Trophoblast cell (in vitro differentiated cells and primary cell): Measurements from ENCODE around the gene GDF7.

Experiments
- DNase-seq, 2 donors: peaks; one replicate each; pipeline ENCODE4 v3.0.0-alpha.2; 2016
- H2AFZ ChIP-seq: 2 replicates; pipeline ENCODE4 v1.6.1; 2013; ENCODE audit warnings: low read length, moderate library complexity, mild to moderate bottlenecking; ENCODE audit not compliant: insufficient read depth, poor library complexity
- H2AK5ac ChIP-seq: 2 replicates; pipeline ENCODE4 v1.6.1; 2013; ENCODE audit warnings: mild to moderate bottlenecking, low read length
- H2BK120ac ChIP-seq: 2 replicates; pipeline ENCODE4 v1.6.1; 2013; ENCODE audit warnings: low read length, mild to moderate bottlenecking, moderate library complexity; ENCODE audit not compliant: insufficient read depth, poor library complexity
- H2BK12ac ChIP-seq: 2 replicates; pipeline ENCODE4 v1.6.1; 2013; ENCODE audit warnings: mild to moderate bottlenecking, low read length, moderate library complexity
- H2BK5ac ChIP-seq: 2 replicates; pipeline ENCODE4 v1.6.1; 2013; ENCODE audit warnings: low read length, low read depth, moderate library complexity, mild to moderate bottlenecking; ENCODE audit not compliant: poor library complexity
- H3K14ac ChIP-seq: 2 replicates; pipeline ENCODE4 v1.6.1; 2013; ENCODE audit warnings: mild to moderate bottlenecking, low read length
- H3K18ac ChIP-seq: 2 replicates; pipeline ENCODE4 v1.6.1; 2013; ENCODE audit warnings: mild to moderate bottlenecking, low read length
- H3K23ac ChIP-seq: 2 replicates; pipeline ENCODE4 v1.6.1; 2013; ENCODE audit warnings: low read length
- H3K27ac ChIP-seq: 2 replicates; pipeline ENCODE4 v1.5.1; 2013; ENCODE audit warnings: low read depth, mild to moderate bottlenecking, inconsistent platforms, low read length, moderate library complexity
- H3K27me3 ChIP-seq: 2 replicates; pipeline ENCODE4 v1.6.1; 2013; ENCODE audit warnings: inconsistent platforms, mild to moderate bottlenecking, low read length, moderate library complexity; ENCODE audit not compliant: insufficient read depth
- H3K36me3 ChIP-seq, 2 experiments: 1 replicate in 1 of 2; 2 replicates in 1 of 2; pipeline ENCODE4 v1.6.1; 2013; ENCODE audit warnings: low read length in 2 of 2, mild to moderate bottlenecking in 2 of 2, moderate library complexity in 1 of 2; ENCODE audit not compliant: insufficient read depth in 2 of 2, control insufficient read depth in 1 of 2
- H3K4ac ChIP-seq: 2 replicates; pipeline ENCODE4 v1.6.1; 2013; ENCODE audit warnings: low read depth, mild to moderate bottlenecking, low read length, moderate library complexity
- H3K4me1 ChIP-seq, 2 experiments: 1 replicate in 1 of 2; 2 replicates in 1 of 2; pipeline ENCODE4 v1.6.1; 2013; ENCODE audit warnings: low read length in 2 of 2, mild to moderate bottlenecking in 2 of 2, moderate library complexity in 1 of 2; ENCODE audit not compliant: insufficient read depth in 2 of 2, control insufficient read depth in 1 of 2
- H3K4me2 ChIP-seq: 2 replicates; pipeline ENCODE4 v1.6.1; 2013; ENCODE audit warnings: inconsistent platforms, mild to moderate bottlenecking, low read length, moderate library complexity
- H3K4me3 ChIP-seq: 2 replicates; pipeline ENCODE4 v1.5.1; 2013; ENCODE audit warnings: mild to moderate bottlenecking, low read depth, low read length, inconsistent platforms
- H3K79me1 ChIP-seq: one replicate; pipeline ENCODE4 v1.6.1; 2013; ENCODE audit warnings: low read length
- H3K79me2 ChIP-seq: 2 replicates; pipeline ENCODE4 v1.6.1; 2013; ENCODE audit warnings: low read length, mild to moderate bottlenecking; ENCODE audit not compliant: control insufficient read depth, insufficient read depth, poor library complexity
- H3K9ac ChIP-seq: 2 replicates; pipeline ENCODE4 v1.6.1; 2013; ENCODE audit warnings: mild to moderate bottlenecking, low read length
- H3K9me3 ChIP-seq: 2 replicates; pipeline ENCODE4 v1.6.1; 2013; ENCODE audit warnings: low read depth, mild to moderate bottlenecking, control low read depth, inconsistent platforms, low read length; ENCODE audit not compliant: insufficient read depth
- H4K12ac ChIP-seq: 2 replicates; pipeline ENCODE4 v1.6.1; 2013; ENCODE audit warnings: low read depth, mild to moderate bottlenecking, low read length, moderate library complexity
- H4K8ac ChIP-seq: 2 replicates; pipeline ENCODE4 v1.6.1; 2013; ENCODE audit warnings: low read depth, mild to moderate bottlenecking, low read length, moderate library complexity
- H4K91ac ChIP-seq: one replicate; pipeline ENCODE4 v1.6.1; 2013; ENCODE audit warnings: low read depth, mild to moderate bottlenecking, low read length, moderate library complexity
- WGBS: extraction: QIAGEN DNeasy Blood & Tissue Kit; methylation state at CpG from one replicate; pipeline ENCODE4 v1.1.7; 2013; ENCODE audit warnings: missing lambda C conversion rate; ENCODE audit not compliant: insufficient read length, insufficient coverage; ENCODE audit errors: extremely low coverage; 5-methylcytosine and 5-hydroxymethylcytosine counted together

The GDF7 gene

DNA sequence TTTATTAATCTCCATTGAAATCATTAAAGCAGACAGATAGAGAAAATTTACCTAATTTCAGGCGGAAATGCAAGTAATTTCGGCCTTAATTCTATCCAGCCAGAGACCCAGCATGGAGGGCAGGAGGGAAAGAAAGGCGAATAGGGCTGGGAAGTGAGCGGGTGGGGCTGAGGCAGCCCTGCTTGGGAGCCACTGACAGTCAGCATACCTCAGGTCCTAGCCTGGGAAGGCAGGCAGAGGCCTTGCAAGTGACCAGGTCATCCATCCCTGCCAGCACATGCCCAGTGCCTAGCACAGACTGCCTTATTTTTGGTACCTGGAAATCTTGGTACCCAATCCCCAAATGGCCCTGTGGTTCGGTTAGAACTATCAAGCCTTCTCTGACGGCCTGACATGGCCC is 1.5 kb downstream of the GDF7 start:
- no peak overlapping the region for H3K18ac ChIP-seq
- no peak overlapping the region for H4K91ac ChIP-seq
- H3K27ac ChIP-seq: no peak overlapping the region
- H3K9me3 ChIP-seq: peaks cover 15% of the 10 kb centered on the region
- DNase-seq: no peak
- WGBS: no CpG with 5 or more reads among the region's 6 CpGs
- H2AFZ ChIP-seq: no peak overlapping the region
- H3K4ac ChIP-seq: no peak overlapping the region
- no peaks in the 10 kb centered on the region for H3K79me1 ChIP-seq
- no peak overlapping the region for H3K4me2 ChIP-seq
- peaks cover 10 to 22% of the 10 kb centered on the region in 2 experiments for H3K4me1 ChIP-seq
- no peak overlapping the region for H2BK5ac ChIP-seq
- no peak overlapping the region for H3K4me3 ChIP-seq
- H3K27me3 ChIP-seq: peaks cover 85% of the 10 kb centered on the region
- H4K12ac ChIP-seq: no peak overlapping the region
- no peak overlapping the region for H2BK12ac ChIP-seq
- H3K36me3 ChIP-seq: no peaks in the 10 kb centered on the region
- H4K8ac ChIP-seq: no peak overlapping the region
- no peak overlapping the region for H3K14ac ChIP-seq
- no peaks in the 10 kb centered on the region for H3K79me2 ChIP-seq
- no peak overlapping the region for H2AK5ac ChIP-seq
- H3K23ac ChIP-seq: no peak overlapping the region
- no peak overlapping the region for H2BK120ac ChIP-seq
- no peak overlapping the region for H3K9ac ChIP-seq

- Histone ChIP-seq H4K12ac (no peak overlapping the region), H3K4me2 (no peak overlapping the region), H3K14ac (no peak overlapping the region), H2AFZ (no peak overlapping the region), H4K8ac (no peak overlapping the region), H3K18ac (no peak overlapping the region), H3K36me3 (no peaks in the 10 kb centered on the region), H2BK12ac (no peak overlapping the region), H3K79me1 (no peaks in the 10 kb centered on the region), H3K4ac (no peak overlapping the region), H3K79me2 (no peaks in the 10 kb centered on the region), H3K4me1 (peaks cover 10 to 22% of the 10 kb centered on the region in 2 experiments), H3K4me3 (no peak overlapping the region), H2BK120ac (no peak overlapping the region), H4K91ac (no peak overlapping the region), H3K27me3 (peaks cover 85% of the 10 kb centered on the region), H2BK5ac (no peak overlapping the region), H2AK5ac (no peak overlapping the region), H3K9me3 (peaks cover 14% of the 10 kb centered on the region), H3K9ac (no peak overlapping the region), H3K23ac (no peak overlapping the region), H3K27ac (no peak overlapping the region)
- no CpG with 5 or more reads among the region's 8 CpGs for WGBS
- DNase-seq: no peak
These were observed 2.0 kb downstream of the GDF7 start for GRCh38 chr2:20668871-20669475.

DNA sequence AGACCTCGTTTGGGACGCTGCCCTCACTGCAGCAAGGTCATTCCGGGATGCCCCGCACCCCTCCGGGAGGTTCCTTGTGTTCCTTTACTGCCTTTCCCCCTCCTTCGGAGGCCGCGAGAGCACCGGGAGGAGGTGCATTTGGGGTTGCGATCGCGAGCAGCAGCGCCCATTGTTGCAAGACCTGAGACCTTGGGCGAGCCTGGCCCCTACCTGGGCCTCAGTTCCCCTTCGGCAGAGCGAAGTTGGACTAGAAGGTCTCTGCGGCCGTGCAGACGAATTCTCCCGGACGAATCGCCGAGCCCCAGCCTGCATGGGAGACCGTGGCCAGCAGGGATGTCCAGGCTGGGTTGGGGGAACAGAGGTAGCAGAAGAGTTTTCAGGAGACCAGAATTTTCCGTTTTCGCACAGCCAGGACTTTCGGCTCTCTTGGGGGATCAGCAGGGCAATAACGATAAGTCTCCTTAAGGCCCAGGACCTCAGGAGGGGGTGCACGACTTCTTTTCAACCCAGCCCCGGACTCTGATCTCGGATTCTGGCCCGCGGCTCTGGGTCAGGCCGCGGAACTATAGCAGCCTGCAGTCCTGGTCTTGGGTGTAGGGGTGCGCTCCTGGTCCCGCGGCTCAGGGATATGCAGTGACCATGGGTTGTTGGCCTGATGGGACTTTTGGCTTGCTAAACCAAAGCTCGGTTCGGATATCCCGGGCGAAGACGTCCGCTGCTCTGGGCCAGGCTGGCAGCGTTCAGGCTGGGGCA is 2.8 kb downstream of the GDF7 start:
- H2AFZ ChIP-seq: no peak overlapping the region
- no peak overlapping the region for H2BK12ac ChIP-seq
- no peak overlapping the region for H2BK120ac ChIP-seq
- DNase-seq: no peak
- peaks cover 78% of the 10 kb centered on the region for H3K27me3 ChIP-seq
- H3K4me1 ChIP-seq: peaks cover 10 to 22% of the 10 kb centered on the region in 2 experiments
- H4K91ac ChIP-seq: no peak overlapping the region
- H2BK5ac ChIP-seq: no peak overlapping the region
- H3K18ac ChIP-seq: no peak overlapping the region
- no peak overlapping the region for H4K8ac ChIP-seq
- H3K36me3 ChIP-seq: no peaks in the 10 kb centered on the region
- no peak overlapping the region for H3K14ac ChIP-seq
- H3K4me3 ChIP-seq: no peak overlapping the region
- peak overlapping the region; percentile 42 for H3K4me2 ChIP-seq
- no peak overlapping the region for H3K9ac ChIP-seq
- H3K23ac ChIP-seq: peak overlapping the region; percentile 37
- no peaks in the 10 kb centered on the region for H3K79me2 ChIP-seq
- peaks cover 14% of the 10 kb centered on the region for H3K9me3 ChIP-seq
- no peak overlapping the region for H2AK5ac ChIP-seq
- H3K4ac ChIP-seq: no peak overlapping the region
- no peak overlapping the region for H4K12ac ChIP-seq
- H3K79me1 ChIP-seq: no peaks in the 10 kb centered on the region
- WGBS: no CpG with 5 or more reads among the region's 45 CpGs
- H3K27ac ChIP-seq: no peak overlapping the region

DNA sequence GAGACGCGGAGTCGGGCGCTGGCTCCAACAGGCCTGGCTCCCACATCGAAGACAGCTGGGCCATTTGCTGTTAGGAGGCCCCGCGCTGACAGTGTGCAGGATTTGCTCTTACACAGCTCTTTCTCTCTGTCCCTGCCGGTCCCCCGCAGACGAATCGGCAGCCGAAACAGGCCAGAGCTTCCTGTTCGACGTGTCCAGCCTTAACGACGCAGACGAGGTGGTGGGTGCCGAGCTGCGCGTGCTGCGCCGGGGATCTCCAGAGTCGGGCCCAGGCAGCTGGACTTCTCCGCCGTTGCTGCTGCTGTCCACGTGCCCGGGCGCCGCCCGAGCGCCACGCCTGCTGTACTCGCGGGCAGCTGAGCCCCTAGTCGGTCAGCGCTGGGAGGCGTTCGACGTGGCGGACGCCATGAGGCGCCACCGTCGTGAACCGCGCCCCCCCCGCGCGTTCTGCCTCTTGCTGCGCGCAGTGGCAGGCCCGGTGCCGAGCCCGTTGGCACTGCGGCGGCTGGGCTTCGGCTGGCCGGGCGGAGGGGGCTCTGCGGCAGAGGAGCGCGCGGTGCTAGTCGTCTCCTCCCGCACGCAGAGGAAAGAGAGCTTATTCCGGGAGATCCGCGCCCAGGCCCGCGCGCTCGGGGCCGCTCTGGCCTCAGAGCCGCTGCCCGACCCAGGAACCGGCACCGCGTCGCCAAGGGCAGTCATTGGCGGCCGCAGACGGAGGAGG is 3.5 kb downstream of the GDF7 start:
- Histone ChIP-seq H3K4ac (no peak overlapping the region), H2BK120ac (no peak overlapping the region), H3K79me2 (no peaks in the 10 kb centered on the region), H4K91ac (no peak overlapping the region), H2BK5ac (no peak overlapping the region), H2BK12ac (no peak overlapping the region), H3K23ac (no peak overlapping the region), H4K8ac (no peak overlapping the region), H3K4me1 (peaks cover 12 to 26% of the 10 kb centered on the region in 2 experiments), H3K9me3 (peaks cover 13% of the 10 kb centered on the region), H3K4me2 (peak overlapping the region; percentile 35), H2AFZ (no peak overlapping the region), H3K27me3 (peaks cover 71% of the 10 kb centered on the region), H3K27ac (no peak overlapping the region), H3K14ac (no peak overlapping the region), H3K36me3 (no peaks in the 10 kb centered on the region), H3K79me1 (no peaks in the 10 kb centered on the region), H3K18ac (no peak overlapping the region), H3K9ac (no peak overlapping the region), H4K12ac (no peak overlapping the region), H3K4me3 (no peak overlapping the region), H2AK5ac (no peak overlapping the region)
- DNase-seq: no peak
- no CpG with 5 or more reads among the region's 83 CpGs for WGBS
